Large intestine (tissue), 3 donors: ENCODE data around the gene EIPR1. TPM values are rescaled to one million over a fixed set of nuclear protein-coding genes. Genes with fewer than 3 reads are reported as not detected.

Source experiments
- DNase-seq, 2 donors: peaks; one replicate each; pipeline versions ENCODE4 v3.0.0 to v3.0.0-alpha.2; 2013
- H3K27ac ChIP-seq: one replicate; pipeline ENCODE4 v1.5.1; 2013; ENCODE audit warnings: low read length
- H3K27me3 ChIP-seq: 2 replicates; pipeline ENCODE4 v1.6.1; 2013; ENCODE audit warnings: low read length; ENCODE audit not compliant: control insufficient read depth, insufficient read depth
- H3K36me3 ChIP-seq: 2 replicates; pipeline ENCODE4 v1.6.1; 2013; ENCODE audit warnings: low read length; ENCODE audit not compliant: control insufficient read depth, insufficient read depth
- H3K4me1 ChIP-seq: one replicate; pipeline ENCODE4 v1.6.1; 2013; ENCODE audit warnings: low read length; ENCODE audit not compliant: control insufficient read depth, insufficient read depth
- H3K4me3 ChIP-seq: one replicate; pipeline ENCODE4 v1.5.1; 2013; ENCODE audit warnings: low read length
- H3K9me3 ChIP-seq: one replicate; pipeline ENCODE4 v1.6.1; 2013; ENCODE audit warnings: mild to moderate bottlenecking, low read depth, low read length, moderate library complexity; ENCODE audit not compliant: control insufficient read depth
- WGBS: methylation state at CpG from one replicate; pipeline ENCODE4 v1.1.5; 2013; ENCODE audit warnings: low lambda C conversion rate; ENCODE audit not compliant: insufficient coverage; 5-methylcytosine and 5-hydroxymethylcytosine counted together
- polyA plus RNA-seq: library from polyadenylated mRNA; unstranded; fragments of 120-200 nt; gene quantifications from one replicate; pipeline ENCODE4 v1.2.1, GENCODE V29; 2013

The EIPR1 gene
- polyA plus RNA-seq, 1 donor, result 22.5 TPM

GRCh38 chr2:3420076-3420768 is 42.6 kb upstream of the EIPR1 start:
- no peaks in the 10 kb centered on the region for H3K27me3 ChIP-seq
- H3K4me1 ChIP-seq, result no peaks in the 10 kb centered on the region
- H3K4me3 ChIP-seq, result no peak overlapping the region
- DNase-seq, result no peak
- H3K36me3 ChIP-seq, result peaks cover 67% of the 10 kb centered on the region
- no CpG with 5 or more reads among the region's 13 CpGs for WGBS
- H3K27ac ChIP-seq, result no peak overlapping the region
- H3K9me3 ChIP-seq, result no peaks in the 10 kb centered on the region

- Histone ChIP-seq H3K4me3 (no peak overlapping the region), H3K9me3 (no peaks in the 10 kb centered on the region), H3K27ac (no peak overlapping the region), H3K27me3 (no peaks in the 10 kb centered on the region), H3K36me3 (peaks cover 66% of the 10 kb centered on the region), H3K4me1 (no peaks in the 10 kb centered on the region)
- no peak for DNase-seq
- no CpG with 5 or more reads among the region's 11 CpGs for WGBS
Measured at GRCh38 chr2:3418766-3419404, 41.3 kb upstream of the EIPR1 start.

GRCh38 chr2:3414133-3414860 is 36.7 kb upstream of the EIPR1 start:
- no peak for DNase-seq
- no CpG with 5 or more reads among the region's 25 CpGs for WGBS
- Histone ChIP-seq H3K4me1 (no peaks in the 10 kb centered on the region), H3K27ac (no peak overlapping the region), H3K9me3 (no peaks in the 10 kb centered on the region), H3K4me3 (no peak overlapping the region), H3K36me3 (peaks cover 40% of the 10 kb centered on the region), H3K27me3 (no peaks in the 10 kb centered on the region)

- Histone ChIP-seq H3K36me3 (peaks cover 35% of the 10 kb centered on the region), H3K4me1 (no peaks in the 10 kb centered on the region), H3K27me3 (no peaks in the 10 kb centered on the region), H3K27ac (no peak overlapping the region), H3K4me3 (no peak overlapping the region), H3K9me3 (no peaks in the 10 kb centered on the region)
- DNase-seq, result no peak
- WGBS, result no CpG with 5 or more reads among the region's 4 CpGs
Measured at GRCh38 chr2:3413697-3414096, 36.1 kb upstream of the EIPR1 start.

- no CpG with 5 or more reads among the region's 3 CpGs for WGBS
- Histone ChIP-seq H3K9me3 (no peaks in the 10 kb centered on the region), H3K27me3 (no peaks in the 10 kb centered on the region), H3K36me3 (peaks cover 29% of the 10 kb centered on the region), H3K4me1 (no peaks in the 10 kb centered on the region), H3K27ac (no peak overlapping the region), H3K4me3 (no peak overlapping the region)
- DNase-seq, result no peak
Measured at GRCh38 chr2:3411103-3411502, 33.5 kb upstream of the EIPR1 start.

- no peak for DNase-seq
- no CpG with 5 or more reads among the region's 12 CpGs for WGBS
- Histone ChIP-seq H3K27me3 (no peaks in the 10 kb centered on the region), H3K36me3 (peaks cover 26% of the 10 kb centered on the region), H3K4me3 (no peak overlapping the region), H3K27ac (no peak overlapping the region), H3K4me1 (no peaks in the 10 kb centered on the region), H3K9me3 (no peaks in the 10 kb centered on the region)
Measured at GRCh38 chr2:3409627-3410170, 32.1 kb upstream of the EIPR1 start.

GRCh38 chr2:3408781-3409180 is 31.2 kb upstream of the EIPR1 start:
- no peak overlapping the region for H3K4me3 ChIP-seq
- H3K27me3 ChIP-seq, result no peaks in the 10 kb centered on the region
- H3K4me1 ChIP-seq, result no peaks in the 10 kb centered on the region
- WGBS, result no CpG with 5 or more reads among the region's 13 CpGs
- H3K9me3 ChIP-seq, result no peaks in the 10 kb centered on the region
- DNase-seq, result no peak
- peaks cover 23% of the 10 kb centered on the region for H3K36me3 ChIP-seq
- no peak overlapping the region for H3K27ac ChIP-seq

- Histone ChIP-seq H3K36me3 (peaks cover 28% of the 10 kb centered on the region), H3K27me3 (no peaks in the 10 kb centered on the region), H3K4me3 (no peak overlapping the region), H3K4me1 (no peaks in the 10 kb centered on the region), H3K27ac (no peak overlapping the region), H3K9me3 (no peaks in the 10 kb centered on the region)
- DNase-seq, result no peak
- WGBS, result no CpG with 5 or more reads among the region's 3 CpGs
Measured at GRCh38 chr2:3406501-3406900, 28.9 kb upstream of the EIPR1 start.

GRCh38 chr2:3405876-3406275 is 28.3 kb upstream of the EIPR1 start:
- H3K36me3 ChIP-seq, result peaks cover 31% of the 10 kb centered on the region
- WGBS, result no CpG with 5 or more reads among the region's 7 CpGs
- no peak for DNase-seq

GRCh38 chr2:3405307-3405706 is 27.7 kb upstream of the EIPR1 start:
- no peaks in the 10 kb centered on the region for H3K9me3 ChIP-seq
- no peaks in the 10 kb centered on the region for H3K27me3 ChIP-seq
- H3K27ac ChIP-seq, result no peak overlapping the region
- whole genome bisulfite sequencing, result no CpG with 5 or more reads among the region's 6 CpGs
- no peak for DNase-seq
- H3K36me3 ChIP-seq, result peaks cover 36% of the 10 kb centered on the region
- H3K4me1 ChIP-seq, result no peaks in the 10 kb centered on the region
- no peak overlapping the region for H3K4me3 ChIP-seq

More at GRCh38 chr2:3405876-3406275, 28.3 kb upstream of the EIPR1 start:
- Histone ChIP-seq H3K4me3 (no peak overlapping the region), H3K4me1 (no peaks in the 10 kb centered on the region), H3K9me3 (no peaks in the 10 kb centered on the region), H3K27ac (no peak overlapping the region), H3K27me3 (no peaks in the 10 kb centered on the region)
